Left ventricle myocardium inferior (tissue), 1 donor: Measurements from ENCODE around the gene TMEM209. TPM values are rescaled to one million over a fixed set of nuclear protein-coding genes. Genes with fewer than 3 reads are reported as not detected.

Experiments used
- DNase-seq: peaks from one replicate; pipeline ENCODE4 v3.0.0-alpha.2; 2020
- H3K27ac ChIP-seq: fragments of 200-600 bp; replicated peaks from 2 replicates; pipeline ENCODE4 v1.8.0; 2021
- H3K27me3 ChIP-seq: fragments of 200-600 bp; 2 replicates; pipeline ENCODE4 v1.8.0; 2021; ENCODE audit warnings: low read depth
- H3K36me3 ChIP-seq: fragments of 200-600 bp; 2 replicates; pipeline ENCODE4 v1.8.0; 2021
- H3K4me1 ChIP-seq: fragments of 200-600 bp; 2 replicates; pipeline ENCODE4 v1.8.0; 2021
- H3K4me3 ChIP-seq: fragments of 200-600 bp; 2 replicates; pipeline ENCODE4 v1.8.0; 2021; ENCODE audit warnings: mild to moderate bottlenecking, moderate library complexity
- H3K9me3 ChIP-seq: fragments of 200-600 bp; replicated peaks from 2 replicates; pipeline ENCODE4 v1.8.0; 2021
- intact Hi-C: fragments of 100-400 bp; cut with micrococcal nuclease; formaldehyde crosslinking; loops from one replicate; pipeline ENCODE4 v1.11.0; 2022
- total RNA-seq: library from RNA; stranded (reverse); fragmentation: NEBNext Ultra II Directional; extraction: Animal tissue kit (Norgen Biotek cat#: 25700); gene quantifications from one replicate; pipeline ENCODE4 v1.2.1, GENCODE V29; 2021
- TF ChIP-seq, protein P1 (sequence below): fragments of 200-600 bp; IDR thresholded peaks from 2 replicates; pipeline ENCODE4 v1.8.0; 2021; ENCODE audit warnings: antibody characterized with exemption, mild to moderate bottlenecking, borderline replicate concordance
- donor health status: DM: no; HTN: yes; CAD: no; lungs with severe emphysema.

The TMEM209 gene
- total RNA-seq, 1 donor from 2014 or later: 9.9 TPM

DNA sequence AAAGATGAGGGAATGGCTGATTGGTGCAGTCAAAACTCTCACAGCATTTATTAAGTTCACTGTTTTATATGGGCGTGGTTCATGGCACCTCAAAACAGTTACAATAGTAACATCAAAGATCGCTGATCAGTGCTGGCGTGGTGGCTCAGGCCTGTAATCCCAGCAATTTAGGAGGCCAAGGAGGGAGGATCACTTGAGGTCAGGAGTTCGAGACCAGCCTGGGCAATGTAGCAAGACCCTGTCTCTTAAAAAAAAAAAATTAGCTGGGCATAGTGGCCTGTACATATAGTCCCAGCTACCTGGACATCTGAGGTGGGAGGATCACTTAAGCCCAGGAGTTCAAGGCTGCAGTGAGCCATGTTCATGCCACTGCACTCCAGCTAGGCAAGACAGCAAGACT lies 86.4 kb downstream of the TMEM209 start:
- Histone ChIP-seq H3K4me1 (no peaks in the 10 kb centered on the region), H3K27ac (no peak overlapping the region), H3K27me3 (no peaks in the 10 kb centered on the region), H3K4me3 (no peak overlapping the region), H3K36me3 (peaks cover 46% of the 10 kb centered on the region), H3K9me3 (no peaks in the 10 kb centered on the region)
- intact Hi-C loops: no loop called here
- TF ChIP-seq, protein P1, sequence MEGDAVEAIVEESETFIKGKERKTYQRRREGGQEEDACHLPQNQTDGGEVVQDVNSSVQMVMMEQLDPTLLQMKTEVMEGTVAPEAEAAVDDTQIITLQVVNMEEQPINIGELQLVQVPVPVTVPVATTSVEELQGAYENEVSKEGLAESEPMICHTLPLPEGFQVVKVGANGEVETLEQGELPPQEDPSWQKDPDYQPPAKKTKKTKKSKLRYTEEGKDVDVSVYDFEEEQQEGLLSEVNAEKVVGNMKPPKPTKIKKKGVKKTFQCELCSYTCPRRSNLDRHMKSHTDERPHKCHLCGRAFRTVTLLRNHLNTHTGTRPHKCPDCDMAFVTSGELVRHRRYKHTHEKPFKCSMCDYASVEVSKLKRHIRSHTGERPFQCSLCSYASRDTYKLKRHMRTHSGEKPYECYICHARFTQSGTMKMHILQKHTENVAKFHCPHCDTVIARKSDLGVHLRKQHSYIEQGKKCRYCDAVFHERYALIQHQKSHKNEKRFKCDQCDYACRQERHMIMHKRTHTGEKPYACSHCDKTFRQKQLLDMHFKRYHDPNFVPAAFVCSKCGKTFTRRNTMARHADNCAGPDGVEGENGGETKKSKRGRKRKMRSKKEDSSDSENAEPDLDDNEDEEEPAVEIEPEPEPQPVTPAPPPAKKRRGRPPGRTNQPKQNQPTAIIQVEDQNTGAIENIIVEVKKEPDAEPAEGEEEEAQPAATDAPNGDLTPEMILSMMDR: no peak
- no peak for DNase-seq

DNA sequence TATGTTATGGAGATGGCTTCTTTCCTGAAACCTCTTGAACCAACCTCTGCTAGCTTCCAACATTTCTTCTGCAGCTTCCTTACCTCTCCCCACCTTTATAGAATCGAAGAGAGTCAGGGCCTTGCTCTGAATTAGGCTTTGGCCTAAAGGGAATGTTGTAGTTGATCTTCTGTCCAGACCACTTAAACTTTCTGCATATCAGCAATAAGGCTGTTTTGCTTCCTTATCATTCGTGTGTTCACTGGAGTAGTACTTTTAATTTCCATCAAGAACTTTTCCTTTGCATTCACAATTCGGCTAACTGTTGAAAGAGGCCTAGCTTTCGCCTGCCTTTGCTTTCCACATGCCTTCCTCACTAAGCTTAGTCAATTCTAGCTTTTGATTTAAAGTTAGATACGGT lies 86.9 kb downstream of the TMEM209 start:
- TF ChIP-seq, protein P1: no peak
- Histone ChIP-seq H3K27ac (no peak overlapping the region), H3K4me3 (no peak overlapping the region), H3K36me3 (peaks cover 41% of the 10 kb centered on the region), H3K27me3 (no peaks in the 10 kb centered on the region), H3K9me3 (no peaks in the 10 kb centered on the region), H3K4me1 (no peaks in the 10 kb centered on the region)
- intact Hi-C loops: no loop called here
- no peak for DNase-seq

DNA sequence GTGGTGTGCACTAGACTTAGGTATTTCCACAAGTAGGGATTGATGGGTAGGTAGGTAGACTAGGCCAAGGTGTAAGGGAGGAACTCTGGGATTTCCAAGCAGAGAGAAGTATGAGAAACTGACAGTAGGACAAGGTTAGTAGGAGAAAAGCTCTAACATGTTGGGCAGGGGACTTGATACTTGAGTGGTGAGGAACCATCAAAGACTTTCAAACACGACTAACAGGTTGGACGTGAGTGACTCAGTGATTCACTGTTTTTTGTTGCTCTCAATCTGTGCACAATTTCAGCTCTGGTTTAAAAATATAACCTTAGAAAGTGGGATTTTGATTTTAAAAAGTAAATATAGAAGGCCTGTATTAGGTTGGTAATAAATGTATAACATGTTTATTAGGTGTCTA lies 90.4 kb downstream of the TMEM209 start:
- H3K27me3 ChIP-seq: no peaks in the 10 kb centered on the region
- H3K36me3 ChIP-seq: peaks cover 7% of the 10 kb centered on the region
- no peak overlapping the region for H3K27ac ChIP-seq
- intact Hi-C loops: no loop called here
- no peak for DNase-seq
- no peaks in the 10 kb centered on the region for H3K4me1 ChIP-seq
- H3K4me3 ChIP-seq: no peak overlapping the region
- no peaks in the 10 kb centered on the region for H3K9me3 ChIP-seq
- TF ChIP-seq, protein P1: no peak

Other genes starting within 250 kb of the TMEM209 start
- gene ZC3HC1, start 154.0 kb downstream of the TMEM209 start, total RNA-seq: 16.5 TPM
- gene KLHDC10, start 134.9 kb downstream of the TMEM209 start, total RNA-seq: 27.0 TPM
- gene SSMEM1, start 2.5 kb upstream of the TMEM209 start, total RNA-seq: not detected
- gene CPA2, start 61.5 kb upstream of the TMEM209 start, total RNA-seq: not detected
- gene CPA4, start 87.8 kb upstream of the TMEM209 start, total RNA-seq: not detected
- gene CPA5, start 139.4 kb upstream of the TMEM209 start, total RNA-seq: not detected
- not detected for gene CPA1, start 175.1 kb upstream of the TMEM209 start, total RNA-seq
- 5.8 TPM for gene CEP41, start 235.6 kb upstream of the TMEM209 start, total RNA-seq